ENCODE data around the gene THRB.
"Not testable (repeated sequence)": the region's sequence is repeated elsewhere in the genome, so short reads cannot be mapped to it uniquely, and the experiment has no call there.

THRB gene

GRCh38 chr3:24420224-24420623 is 74.4 kb downstream of the THRB start:
- no peak overlapping the region for H3K4me3 ChIP-seq
- DNase-seq (ENCODE audit: low spot score) = no peak
- TF ChIP-seq CTCF (IDR thresholded peaks at IDR 0.05) = no peak
- no peak overlapping the region for H3K27ac ChIP-seq

DNA sequence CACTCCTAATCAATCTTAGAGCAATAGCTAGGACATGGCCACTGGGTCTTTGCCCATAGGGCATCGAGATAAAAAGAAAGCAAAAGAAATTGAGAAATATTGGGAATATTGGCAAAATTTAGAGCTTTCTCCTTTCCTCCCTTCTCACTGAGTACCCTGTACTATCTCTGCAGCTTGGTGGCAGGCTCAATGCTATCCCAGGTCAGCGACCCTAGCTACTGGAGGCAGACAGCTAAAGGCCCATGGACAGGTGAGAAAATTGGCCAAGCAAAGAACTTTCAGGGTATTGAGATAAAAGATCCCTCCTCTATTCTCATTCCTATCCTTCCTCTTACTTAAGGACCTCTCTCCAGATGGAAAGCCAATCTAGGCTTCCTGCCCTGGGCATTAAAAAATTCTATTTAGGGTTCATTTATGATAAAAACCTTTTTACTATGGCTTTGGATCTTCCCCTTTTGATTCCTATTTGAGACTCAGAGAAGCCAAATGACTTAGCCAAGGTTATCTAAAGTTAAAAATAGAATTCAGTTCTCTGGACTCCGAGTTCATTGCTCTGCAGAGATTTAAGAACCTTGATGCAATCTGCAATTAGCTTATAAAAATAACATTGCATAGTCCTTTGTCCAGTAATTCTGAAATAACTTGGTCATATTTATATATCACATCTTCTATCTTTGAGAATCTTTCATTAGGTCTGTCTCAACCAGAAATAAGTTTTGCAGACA is 75.4 kb downstream of the THRB start:
- Histone ChIP-seq H3K4me3 (no peak overlapping the region), H3K27ac (no peak overlapping the region)
- no peak for TF ChIP-seq CTCF (IDR thresholded peaks at IDR 0.05)
- DNase-seq (ENCODE audit: low spot score) = no peak

DNA sequence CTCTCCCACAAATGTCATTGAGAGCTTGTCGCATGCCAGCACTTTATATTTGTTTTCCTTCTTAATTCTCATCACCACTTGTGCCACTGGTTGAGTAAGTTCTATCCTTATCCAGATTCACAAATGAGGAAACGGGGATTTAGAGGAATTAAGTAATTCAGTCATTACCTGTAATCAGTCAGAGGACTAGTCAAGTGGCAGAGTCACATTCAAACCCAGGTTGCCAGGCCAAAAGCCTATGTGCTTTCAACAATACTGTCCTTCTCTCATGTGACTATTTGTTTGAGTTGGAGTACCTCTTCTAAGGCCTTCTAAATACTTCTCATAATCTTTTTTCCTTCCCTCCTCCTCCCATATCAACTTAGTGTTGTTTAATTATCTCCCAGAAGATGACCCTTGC is 76.9 kb downstream of the THRB start:
- H3K4me3 ChIP-seq = no peak overlapping the region
- H3K27ac ChIP-seq = no peak overlapping the region
- no peak for TF ChIP-seq CTCF (IDR thresholded peaks at IDR 0.05)
- no peak for DNase-seq (ENCODE audit: low spot score)

GRCh38 chr3:24416224-24416623 is 78.4 kb downstream of the THRB start:
- DNase-seq (ENCODE audit: low spot score) = no peak
- H3K4me3 ChIP-seq = no peak overlapping the region
- TF ChIP-seq CTCF (IDR thresholded peaks at IDR 0.05) = no peak
- H3K27ac ChIP-seq = no peak overlapping the region

DNA sequence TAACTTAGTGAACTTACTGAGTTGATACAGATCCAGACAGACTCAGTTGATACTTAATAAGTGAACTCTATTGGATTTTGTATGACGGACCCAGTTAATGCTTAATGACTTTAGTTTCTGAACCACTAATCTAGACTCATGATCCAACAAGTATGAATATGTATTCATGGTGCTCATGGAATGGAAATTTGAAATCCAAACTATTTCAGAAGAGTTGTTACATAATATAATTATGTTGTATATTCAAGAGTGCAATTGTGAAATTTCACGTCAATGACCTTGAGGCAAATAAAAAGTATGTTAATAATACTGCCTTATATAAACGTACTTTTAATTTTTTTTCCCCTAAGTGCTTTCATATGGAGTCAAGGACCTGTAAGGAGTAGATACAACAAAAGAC is 78.8 kb downstream of the THRB start:
- Histone ChIP-seq H3K27ac (no peak overlapping the region), H3K4me3 (no peak overlapping the region)
- DNase-seq (ENCODE audit: low spot score) = no peak
- no peak for TF ChIP-seq CTCF (IDR thresholded peaks at IDR 0.05)

- H3K4me3 ChIP-seq; DNase-seq (ENCODE audit: low spot score); H3K27ac ChIP-seq: not testable (repeated sequence)
Measured at GRCh38 chr3:24413662-24414061, 81.0 kb downstream of the THRB start.

DNA sequence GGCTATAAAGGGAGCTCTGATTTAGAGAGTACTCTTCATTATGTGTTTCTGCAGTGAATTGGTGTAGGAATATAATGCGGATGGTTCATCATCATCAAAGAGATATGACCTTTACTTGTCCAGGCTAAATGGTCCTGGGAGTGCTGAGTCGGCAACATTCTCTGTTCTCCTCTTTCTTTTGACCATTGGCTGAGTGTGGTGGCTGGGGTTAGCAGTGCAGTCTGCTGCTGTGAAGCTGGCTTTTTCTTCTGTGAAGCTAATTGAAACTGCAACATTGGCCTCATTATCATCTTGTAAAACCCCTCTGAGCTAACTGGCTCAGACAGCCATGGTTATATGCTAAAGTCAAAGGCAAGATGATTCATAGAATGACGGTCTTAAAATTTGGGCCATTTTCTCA is 83.8 kb downstream of the THRB start:
- no peak for DNase-seq (ENCODE audit: low spot score)
- TF ChIP-seq CTCF (IDR thresholded peaks at IDR 0.05) = no peak
- H3K4me3 ChIP-seq = no peak overlapping the region

More for the DNA sequence above, 83.8 kb downstream of the THRB start:
- H3K27ac ChIP-seq = no peak overlapping the region

Data from coronary artery (tissue), 2 donors.